IPS-18a (cell line): ENCODE data around the gene RNF149.

Experiments
- H3K27ac ChIP-seq: one replicate; pipeline ENCODE4 v1.5.1; 2013; ENCODE audit warnings: low read length
- H3K27me3 ChIP-seq: one replicate; pipeline ENCODE4 v1.6.1; 2013; ENCODE audit warnings: mild to moderate bottlenecking, low read length; ENCODE audit not compliant: control insufficient read depth, insufficient read depth
- H3K36me3 ChIP-seq: one replicate; pipeline ENCODE4 v1.6.1; 2013; ENCODE audit warnings: low read depth, low read length; ENCODE audit not compliant: control insufficient read depth
- H3K4me1 ChIP-seq: one replicate; pipeline ENCODE4 v1.6.1; 2013; ENCODE audit warnings: low read depth, low read length; ENCODE audit not compliant: control insufficient read depth
- H3K4me3 ChIP-seq: one replicate; pipeline ENCODE4 v1.5.1; 2013; ENCODE audit warnings: low read length
- H3K9ac ChIP-seq: one replicate; pipeline ENCODE4 v1.6.1; 2013; ENCODE audit warnings: mild to moderate bottlenecking, low read length, moderate library complexity
- H3K9me3 ChIP-seq: one replicate; pipeline ENCODE4 v1.6.1; 2013; ENCODE audit warnings: low read depth, low read length; ENCODE audit not compliant: control insufficient read depth

RNF149 gene

DNA sequence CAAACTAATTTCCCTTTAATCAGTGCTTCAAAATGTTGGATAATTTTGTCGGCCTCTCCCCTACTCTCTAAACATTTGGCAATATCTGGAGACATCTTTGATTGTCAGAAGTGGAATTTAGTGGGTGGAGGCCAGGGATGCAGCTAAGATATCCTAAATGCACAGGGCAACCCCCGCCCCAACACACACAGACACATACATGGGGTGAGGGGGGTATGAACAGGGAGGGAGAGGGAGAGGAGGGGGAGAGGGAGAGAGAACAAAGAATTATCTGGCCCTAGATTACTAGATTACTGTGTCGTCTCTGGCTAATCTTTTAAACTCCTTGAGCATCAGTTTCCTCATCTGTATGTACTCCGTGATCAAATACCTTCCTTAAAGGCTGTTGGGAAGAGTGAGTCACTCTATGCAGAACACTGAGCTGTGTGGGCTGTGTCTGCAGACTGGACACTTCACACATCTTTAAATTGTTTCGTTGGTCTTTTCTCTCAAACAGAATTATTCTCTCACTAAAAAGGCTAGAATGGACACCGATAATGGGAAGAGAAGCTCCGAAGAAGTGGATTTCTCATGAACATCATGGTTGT lies 2.9 kb downstream of the RNF149 start:
- peaks cover 7% of the 10 kb centered on the region for H3K27me3 ChIP-seq
- H3K9ac ChIP-seq, result no peak overlapping the region
- no peak overlapping the region for H3K27ac ChIP-seq
- no peaks in the 10 kb centered on the region for H3K9me3 ChIP-seq
- peaks cover 13% of the 10 kb centered on the region for H3K4me1 ChIP-seq
- no peak overlapping the region for H3K4me3 ChIP-seq
- H3K36me3 ChIP-seq, result no peaks in the 10 kb centered on the region

DNA sequence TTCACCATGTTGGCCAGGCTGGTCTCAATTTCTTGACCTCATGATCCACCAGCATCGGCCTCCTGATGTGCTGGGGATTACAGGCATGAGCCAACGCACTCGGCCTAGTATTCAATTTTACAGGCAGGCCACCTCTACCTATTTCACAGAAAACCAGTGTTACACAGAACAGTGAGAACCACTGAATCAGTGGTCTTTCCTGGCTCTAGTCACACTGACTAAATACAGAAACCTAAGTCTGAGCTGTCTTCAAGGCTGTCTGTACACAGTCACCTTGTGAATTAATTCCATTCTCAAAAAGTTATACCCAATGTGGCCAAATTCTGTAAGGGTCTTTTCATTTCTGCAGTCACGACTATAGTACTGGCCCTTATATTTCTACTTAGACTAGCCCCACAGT lies 3.5 kb downstream of the RNF149 start:
- H3K9me3 ChIP-seq, result no peaks in the 10 kb centered on the region
- H3K27ac ChIP-seq, result no peak overlapping the region
- H3K9ac ChIP-seq, result no peak overlapping the region
- H3K27me3 ChIP-seq, result peaks cover 7% of the 10 kb centered on the region
- no peaks in the 10 kb centered on the region for H3K36me3 ChIP-seq
- peaks cover 13% of the 10 kb centered on the region for H3K4me1 ChIP-seq
- no peak overlapping the region for H3K4me3 ChIP-seq

DNA sequence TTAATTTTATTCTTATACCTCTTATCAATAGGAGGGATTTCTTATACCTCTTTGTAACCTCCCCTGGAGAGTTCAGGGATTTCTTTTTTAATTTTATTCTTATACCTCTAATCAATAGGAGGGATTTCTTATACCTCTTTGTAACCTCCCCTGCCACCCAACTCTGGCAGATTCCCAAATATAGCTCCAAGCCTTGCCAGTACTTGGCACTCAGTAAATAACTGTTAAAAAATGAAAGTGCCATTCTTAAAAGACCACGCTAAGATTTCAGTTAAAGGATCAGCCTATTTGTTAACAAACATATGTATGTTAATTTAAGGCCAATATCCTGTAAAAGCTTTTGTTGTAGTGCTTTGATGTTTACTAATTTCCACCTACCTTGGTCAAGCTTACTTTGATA lies 4.8 kb downstream of the RNF149 start:
- no peak overlapping the region for H3K4me3 ChIP-seq
- H3K4me1 ChIP-seq, result peaks cover 13% of the 10 kb centered on the region
- no peaks in the 10 kb centered on the region for H3K9me3 ChIP-seq
- H3K27ac ChIP-seq, result no peak overlapping the region
- H3K27me3 ChIP-seq, result peaks cover 7% of the 10 kb centered on the region
- H3K9ac ChIP-seq, result no peak overlapping the region
- H3K36me3 ChIP-seq, result no peaks in the 10 kb centered on the region

DNA sequence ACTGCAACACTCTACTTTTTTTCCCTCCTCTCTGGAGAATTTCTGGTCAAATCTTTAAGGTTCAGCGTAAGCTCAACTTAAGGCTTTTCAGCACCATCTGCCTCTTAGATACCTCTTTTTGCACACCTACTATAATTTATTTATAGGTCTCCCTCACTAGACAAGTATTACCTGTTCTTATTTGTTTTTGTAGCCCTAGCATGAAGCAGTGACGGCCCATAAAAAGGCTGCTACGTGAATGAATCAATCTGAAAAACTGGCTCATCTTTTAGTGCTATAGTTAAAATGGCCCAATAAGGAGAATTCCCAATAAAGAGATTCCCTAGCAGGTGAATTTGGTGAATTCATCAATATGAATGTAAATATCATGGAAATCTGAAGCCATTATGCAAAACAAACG lies 6.5 kb downstream of the RNF149 start:
- Histone ChIP-seq H3K27ac (no peak overlapping the region), H3K36me3 (no peaks in the 10 kb centered on the region), H3K4me3 (no peak overlapping the region), H3K4me1 (peaks cover 8% of the 10 kb centered on the region), H3K9ac (no peak overlapping the region), H3K9me3 (no peaks in the 10 kb centered on the region), H3K27me3 (no peaks in the 10 kb centered on the region)

DNA sequence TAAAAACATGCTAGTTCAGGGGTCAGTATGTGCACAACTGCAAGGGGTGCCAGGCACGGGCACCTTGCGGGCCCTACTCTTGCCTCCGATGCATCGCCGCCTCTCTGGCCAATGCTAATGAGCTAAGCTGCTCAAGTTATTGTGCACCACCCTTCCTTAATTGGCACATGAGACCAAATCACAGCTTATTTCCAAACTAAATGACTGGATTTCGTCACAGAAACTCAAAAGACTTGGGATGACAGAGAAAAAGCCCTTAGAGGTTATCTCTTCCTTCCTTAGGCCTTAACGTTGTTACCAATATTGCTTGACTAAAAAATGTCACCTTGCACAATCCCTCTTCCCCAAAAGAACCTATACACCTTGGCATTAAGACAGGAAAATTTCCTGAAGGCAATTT lies 7.7 kb downstream of the RNF149 start:
- Histone ChIP-seq H3K27me3 (no peaks in the 10 kb centered on the region), H3K27ac (no peak overlapping the region), H3K4me3 (no peak overlapping the region), H3K4me1 (no peaks in the 10 kb centered on the region), H3K9me3 (no peaks in the 10 kb centered on the region), H3K9ac (no peak overlapping the region), H3K36me3 (no peaks in the 10 kb centered on the region)

DNA sequence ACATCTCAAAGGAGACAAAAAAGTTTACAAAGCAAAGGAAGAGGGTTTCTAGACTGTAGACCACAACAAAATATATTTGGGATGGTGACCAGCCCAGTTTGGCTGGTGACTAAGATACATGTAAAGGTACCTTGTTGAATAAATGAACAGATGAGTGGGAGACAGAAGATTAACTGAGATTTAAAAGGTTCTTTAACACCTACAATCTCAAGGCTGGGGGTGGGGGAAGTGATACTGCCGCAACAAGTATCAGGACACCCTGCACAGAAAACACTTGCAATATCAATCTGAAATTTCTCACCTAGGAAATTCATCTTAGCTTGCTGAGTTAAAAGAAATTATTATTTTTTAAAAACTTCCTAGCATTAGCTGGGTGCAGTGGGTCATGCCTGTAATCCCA lies 8.3 kb downstream of the RNF149 start:
- H3K4me1 ChIP-seq, result no peaks in the 10 kb centered on the region
- no peaks in the 10 kb centered on the region for H3K36me3 ChIP-seq
- no peaks in the 10 kb centered on the region for H3K27me3 ChIP-seq
- no peak overlapping the region for H3K4me3 ChIP-seq
- no peaks in the 10 kb centered on the region for H3K9me3 ChIP-seq
- H3K27ac ChIP-seq, result no peak overlapping the region
- no peak overlapping the region for H3K9ac ChIP-seq

DNA sequence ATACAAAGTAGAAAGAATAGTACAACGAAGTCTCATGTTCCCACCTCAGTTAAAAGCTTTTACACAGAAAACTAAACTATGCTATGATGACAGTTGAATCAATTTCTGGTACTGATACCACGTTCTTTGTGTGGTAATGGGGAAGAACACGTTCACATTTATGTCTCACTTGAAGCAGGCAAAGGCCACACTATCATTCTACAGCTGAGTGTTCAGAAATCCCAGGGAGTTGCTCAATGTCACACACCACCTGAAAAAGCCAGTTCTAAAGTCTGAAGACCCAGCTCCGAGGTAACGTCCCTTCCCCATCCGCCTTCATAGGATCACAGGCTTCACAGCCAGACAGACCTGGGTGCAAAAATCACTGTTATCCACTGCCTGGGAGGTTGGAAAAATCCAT lies 8.9 kb downstream of the RNF149 start:
- no peak overlapping the region for H3K9ac ChIP-seq
- peaks cover 3% of the 10 kb centered on the region for H3K36me3 ChIP-seq
- no peaks in the 10 kb centered on the region for H3K9me3 ChIP-seq
- no peak overlapping the region for H3K27ac ChIP-seq
- no peak overlapping the region for H3K4me3 ChIP-seq
- no peaks in the 10 kb centered on the region for H3K27me3 ChIP-seq
- H3K4me1 ChIP-seq, result no peaks in the 10 kb centered on the region

DNA sequence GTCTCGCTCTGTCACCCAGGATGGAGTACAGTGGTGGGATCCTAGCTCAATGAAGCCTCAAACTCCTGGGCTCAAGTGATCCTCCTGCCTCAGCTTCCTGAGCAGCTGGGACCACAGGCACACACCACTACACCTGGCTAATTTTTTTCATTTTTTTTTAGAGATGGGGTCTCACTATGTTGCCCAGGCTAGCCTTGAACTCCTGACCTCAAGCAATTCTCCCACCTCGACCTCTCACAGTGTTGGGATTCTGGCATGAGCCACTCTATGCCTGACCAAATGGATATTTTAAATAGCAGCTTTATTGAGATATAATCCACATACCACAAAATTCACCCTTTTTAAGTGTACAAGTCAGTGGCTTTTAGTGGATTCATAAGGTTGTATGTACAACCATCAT lies 11.1 kb downstream of the RNF149 start:
- no peaks in the 10 kb centered on the region for H3K4me1 ChIP-seq
- peaks cover 14% of the 10 kb centered on the region for H3K36me3 ChIP-seq
- no peak overlapping the region for H3K4me3 ChIP-seq
- no peaks in the 10 kb centered on the region for H3K27me3 ChIP-seq
- H3K9me3 ChIP-seq, result no peaks in the 10 kb centered on the region
- no peak overlapping the region for H3K27ac ChIP-seq
- no peak overlapping the region for H3K9ac ChIP-seq

DNA sequence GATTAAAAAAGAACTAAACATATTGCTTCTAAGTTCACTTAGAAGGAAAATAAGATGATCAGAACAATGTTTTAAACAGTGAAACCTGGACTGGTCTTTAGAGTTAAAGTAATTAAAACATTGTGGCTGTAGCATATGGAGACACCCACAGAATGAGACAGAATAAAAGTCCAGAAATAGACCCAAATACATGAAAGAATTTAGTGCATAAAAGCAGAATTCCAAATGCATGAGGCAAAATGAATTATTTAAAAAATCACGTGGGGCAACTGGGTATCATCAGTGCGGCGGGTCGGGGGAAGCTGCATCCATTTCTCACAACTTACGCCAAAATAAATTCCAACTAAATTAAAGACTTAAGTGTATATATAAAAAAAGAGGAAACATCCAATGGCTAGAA lies 12.1 kb downstream of the RNF149 start:
- Histone ChIP-seq H3K9me3 (no peaks in the 10 kb centered on the region), H3K9ac (no peak overlapping the region), H3K27me3 (no peaks in the 10 kb centered on the region), H3K4me1 (no peaks in the 10 kb centered on the region), H3K36me3 (peaks cover 20% of the 10 kb centered on the region), H3K4me3 (no peak overlapping the region), H3K27ac (no peak overlapping the region)

DNA sequence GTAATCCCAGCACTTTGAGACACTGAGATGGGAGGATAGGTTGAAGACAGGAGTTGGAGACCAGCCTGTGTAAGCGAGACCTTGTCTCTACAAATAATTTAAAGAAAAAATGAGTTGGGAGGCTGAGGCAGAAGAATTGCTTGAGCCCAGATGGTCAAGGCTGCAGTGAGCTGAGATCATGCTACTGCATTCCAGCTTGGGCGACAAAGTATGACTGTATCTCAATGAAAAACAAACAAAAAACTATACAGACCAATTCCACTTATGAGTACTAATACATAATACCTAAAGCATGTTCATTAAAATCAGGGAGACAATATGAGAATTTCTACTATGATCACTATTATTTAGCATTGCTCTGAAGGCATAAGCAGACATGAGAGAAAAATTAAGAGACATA lies 12.6 kb downstream of the RNF149 start:
- H3K9ac ChIP-seq, result no peak overlapping the region
- no peak overlapping the region for H3K27ac ChIP-seq
- H3K27me3 ChIP-seq, result no peaks in the 10 kb centered on the region
- H3K4me1 ChIP-seq, result no peaks in the 10 kb centered on the region
- peaks cover 20% of the 10 kb centered on the region for H3K36me3 ChIP-seq
- no peaks in the 10 kb centered on the region for H3K9me3 ChIP-seq
- no peak overlapping the region for H3K4me3 ChIP-seq

DNA sequence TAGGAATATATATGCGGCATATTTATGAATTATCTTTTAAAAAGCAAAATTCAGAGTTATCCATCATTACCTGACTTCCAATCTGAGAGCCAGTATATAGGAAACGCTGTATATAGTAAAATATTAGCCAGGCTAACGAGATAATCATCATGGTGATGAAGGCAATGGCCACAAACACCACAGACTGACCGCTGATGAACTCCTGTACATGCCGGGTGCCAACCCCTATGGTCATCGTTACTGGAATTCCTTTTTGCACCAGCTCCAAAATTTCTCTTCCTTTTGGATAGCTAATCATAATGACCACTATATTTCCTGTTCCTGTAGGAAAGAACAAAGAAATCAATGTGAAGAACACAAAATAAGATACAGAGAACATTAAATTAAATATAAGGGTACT lies 13.6 kb downstream of the RNF149 start:
- H3K4me1 ChIP-seq, result no peaks in the 10 kb centered on the region
- no peak overlapping the region for H3K4me3 ChIP-seq

DNA sequence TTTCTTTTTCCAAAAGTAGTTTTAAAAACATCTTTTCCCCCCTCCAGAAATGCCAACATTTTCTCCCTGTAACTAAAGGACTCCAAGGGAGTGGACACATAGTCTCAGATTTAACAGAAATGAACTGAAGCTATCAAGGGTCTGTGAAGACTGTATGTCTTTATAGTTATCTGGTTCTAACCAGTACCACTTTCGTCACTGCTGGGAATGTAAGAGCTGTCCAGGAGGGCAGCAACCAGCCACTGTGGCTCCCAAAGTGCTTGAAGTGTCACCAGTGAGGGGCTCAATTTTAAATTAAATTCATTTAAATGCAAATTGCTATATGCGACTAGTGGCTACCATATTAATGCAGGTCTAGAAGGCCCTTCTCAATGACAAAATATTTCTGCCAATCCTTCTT lies 15.0 kb downstream of the RNF149 start:
- Histone ChIP-seq H3K4me3 (no peak overlapping the region), H3K9ac (no peak overlapping the region), H3K27me3 (no peaks in the 10 kb centered on the region), H3K9me3 (no peaks in the 10 kb centered on the region), H3K4me1 (no peaks in the 10 kb centered on the region), H3K36me3 (peaks cover 25% of the 10 kb centered on the region), H3K27ac (no peak overlapping the region)

More for the DNA sequence above, 13.6 kb downstream of the RNF149 start:
- no peaks in the 10 kb centered on the region for H3K9me3 ChIP-seq
- H3K36me3 ChIP-seq, result peaks cover 20% of the 10 kb centered on the region
- no peak overlapping the region for H3K27ac ChIP-seq
- H3K9ac ChIP-seq, result no peak overlapping the region
- H3K27me3 ChIP-seq, result no peaks in the 10 kb centered on the region
